PFSK-1 (cell line): ENCODE data around the gene OVCA2.

Source experiments
- FOXP2 ChIP-seq: optimal IDR thresholded peaks from 2 replicates; pipeline ENCODE3; 2011; ENCODE audit warnings: borderline replicate concordance, control low read depth, inconsistent platforms; ENCODE audit not compliant: insufficient read depth; ENCODE audit errors: extremely low read length, extremely low read depth
- POLR2AphosphoS5 ChIP-seq: IDR thresholded peaks from 2 replicates; pipeline ENCODE4 v1.6.1; 2012; ENCODE audit warnings: low read depth, mild to moderate bottlenecking, control low read depth, low read length, moderate library complexity
- SIN3A ChIP-seq: IDR thresholded peaks from 2 replicates; pipeline ENCODE4 v1.6.1; 2012; ENCODE audit warnings: mild to moderate bottlenecking, low read length, moderate library complexity, borderline replicate concordance; ENCODE audit not compliant: insufficient read depth
- TAF1 ChIP-seq: IDR thresholded peaks from 2 replicates; pipeline ENCODE4 v1.6.1; 2012; ENCODE audit warnings: low read length, control low read depth, borderline replicate concordance; ENCODE audit not compliant: insufficient read depth
- TF ChIP-seq, protein P1 (sequence below), 2 experiments: IDR thresholded peaks; 2 replicates each; pipeline versions ENCODE4 v1.6.1 to v1.8.0; 2011 to 2012; ENCODE audit warnings: low read depth in 2 of 2, low read length in 2 of 2, control low read depth in 1 of 2, inconsistent platforms in 1 of 2, mild to moderate bottlenecking in 1 of 2, moderate library complexity in 1 of 2; ENCODE audit not compliant: insufficient read depth in 1 of 2

- TF ChIP-seq POLR2AphosphoS5 (no peak), TAF1 (no peak), SIN3A (no peak), FOXP2 (no peak)
- TF ChIP-seq, protein P1, sequence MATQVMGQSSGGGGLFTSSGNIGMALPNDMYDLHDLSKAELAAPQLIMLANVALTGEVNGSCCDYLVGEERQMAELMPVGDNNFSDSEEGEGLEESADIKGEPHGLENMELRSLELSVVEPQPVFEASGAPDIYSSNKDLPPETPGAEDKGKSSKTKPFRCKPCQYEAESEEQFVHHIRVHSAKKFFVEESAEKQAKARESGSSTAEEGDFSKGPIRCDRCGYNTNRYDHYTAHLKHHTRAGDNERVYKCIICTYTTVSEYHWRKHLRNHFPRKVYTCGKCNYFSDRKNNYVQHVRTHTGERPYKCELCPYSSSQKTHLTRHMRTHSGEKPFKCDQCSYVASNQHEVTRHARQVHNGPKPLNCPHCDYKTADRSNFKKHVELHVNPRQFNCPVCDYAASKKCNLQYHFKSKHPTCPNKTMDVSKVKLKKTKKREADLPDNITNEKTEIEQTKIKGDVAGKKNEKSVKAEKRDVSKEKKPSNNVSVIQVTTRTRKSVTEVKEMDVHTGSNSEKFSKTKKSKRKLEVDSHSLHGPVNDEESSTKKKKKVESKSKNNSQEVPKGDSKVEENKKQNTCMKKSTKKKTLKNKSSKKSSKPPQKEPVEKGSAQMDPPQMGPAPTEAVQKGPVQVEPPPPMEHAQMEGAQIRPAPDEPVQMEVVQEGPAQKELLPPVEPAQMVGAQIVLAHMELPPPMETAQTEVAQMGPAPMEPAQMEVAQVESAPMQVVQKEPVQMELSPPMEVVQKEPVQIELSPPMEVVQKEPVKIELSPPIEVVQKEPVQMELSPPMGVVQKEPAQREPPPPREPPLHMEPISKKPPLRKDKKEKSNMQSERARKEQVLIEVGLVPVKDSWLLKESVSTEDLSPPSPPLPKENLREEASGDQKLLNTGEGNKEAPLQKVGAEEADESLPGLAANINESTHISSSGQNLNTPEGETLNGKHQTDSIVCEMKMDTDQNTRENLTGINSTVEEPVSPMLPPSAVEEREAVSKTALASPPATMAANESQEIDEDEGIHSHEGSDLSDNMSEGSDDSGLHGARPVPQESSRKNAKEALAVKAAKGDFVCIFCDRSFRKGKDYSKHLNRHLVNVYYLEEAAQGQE (IDR thresholded peaks at IDR 0.05; ENCODE audit: insufficient read depth in 1 of 2, low read depth in 2 of 2, low read length in 2 of 2) = no peak
These were observed 39.0 kb upstream of the OVCA2 start for GRCh38 chr17:2002767-2003329.
